PC-3 (cell line): ENCODE measurements around the gene CNTN6.

ENCODE experiments used
- CTCF ChIP-seq: fragments of 300-600 bp; sonication (generic); conservative IDR thresholded peaks from 2 replicates; pipeline ENCODE4 v1.5.1; 2017; ENCODE audit warnings: antibody characterized with exemption, low read depth, mild to moderate bottlenecking, low read length
- EZH2 ChIP-seq: fragments of 300-600 bp; sonication (generic); IDR thresholded peaks from one replicate; pipeline ENCODE4 v1.6.1; 2017; ENCODE audit warnings: antibody characterized with exemption, mild to moderate bottlenecking, low read length; ENCODE audit not compliant: unreplicated experiment

GRCh38 chr3:1057436-1057835, 35.4 kb upstream of the CNTN6 start:
- no peak for TF ChIP-seq CTCF
- TF ChIP-seq EZH2: no peak
